Trophoblast cell (in vitro differentiated cells and primary cell): Measurements from ENCODE around the gene EVI5L.

Experiments
- DNase-seq, 2 donors: peaks; one replicate each; pipeline ENCODE4 v3.0.0-alpha.2; 2016
- H2AFZ ChIP-seq: 2 replicates; pipeline ENCODE4 v1.6.1; 2013; ENCODE audit warnings: low read length, moderate library complexity, mild to moderate bottlenecking; ENCODE audit not compliant: insufficient read depth, poor library complexity
- H2AK5ac ChIP-seq: 2 replicates; pipeline ENCODE4 v1.6.1; 2013; ENCODE audit warnings: mild to moderate bottlenecking, low read length
- H2BK120ac ChIP-seq: 2 replicates; pipeline ENCODE4 v1.6.1; 2013; ENCODE audit warnings: low read length, mild to moderate bottlenecking, moderate library complexity; ENCODE audit not compliant: insufficient read depth, poor library complexity
- H2BK12ac ChIP-seq: 2 replicates; pipeline ENCODE4 v1.6.1; 2013; ENCODE audit warnings: mild to moderate bottlenecking, low read length, moderate library complexity
- H2BK5ac ChIP-seq: 2 replicates; pipeline ENCODE4 v1.6.1; 2013; ENCODE audit warnings: low read length, low read depth, moderate library complexity, mild to moderate bottlenecking; ENCODE audit not compliant: poor library complexity
- H3K14ac ChIP-seq: 2 replicates; pipeline ENCODE4 v1.6.1; 2013; ENCODE audit warnings: mild to moderate bottlenecking, low read length
- H3K18ac ChIP-seq: 2 replicates; pipeline ENCODE4 v1.6.1; 2013; ENCODE audit warnings: mild to moderate bottlenecking, low read length
- H3K23ac ChIP-seq: 2 replicates; pipeline ENCODE4 v1.6.1; 2013; ENCODE audit warnings: low read length
- H3K27ac ChIP-seq: 2 replicates; pipeline ENCODE4 v1.5.1; 2013; ENCODE audit warnings: low read depth, mild to moderate bottlenecking, inconsistent platforms, low read length, moderate library complexity
- H3K27me3 ChIP-seq: 2 replicates; pipeline ENCODE4 v1.6.1; 2013; ENCODE audit warnings: inconsistent platforms, mild to moderate bottlenecking, low read length, moderate library complexity; ENCODE audit not compliant: insufficient read depth
- H3K36me3 ChIP-seq, 2 experiments: 1 replicate in 1 of 2; 2 replicates in 1 of 2; pipeline ENCODE4 v1.6.1; 2013; ENCODE audit warnings: low read length in 2 of 2, mild to moderate bottlenecking in 2 of 2, moderate library complexity in 1 of 2; ENCODE audit not compliant: insufficient read depth in 2 of 2, control insufficient read depth in 1 of 2
- H3K4ac ChIP-seq: 2 replicates; pipeline ENCODE4 v1.6.1; 2013; ENCODE audit warnings: low read depth, mild to moderate bottlenecking, low read length, moderate library complexity
- H3K4me1 ChIP-seq, 2 experiments: 1 replicate in 1 of 2; 2 replicates in 1 of 2; pipeline ENCODE4 v1.6.1; 2013; ENCODE audit warnings: low read length in 2 of 2, mild to moderate bottlenecking in 2 of 2, moderate library complexity in 1 of 2; ENCODE audit not compliant: insufficient read depth in 2 of 2, control insufficient read depth in 1 of 2
- H3K4me2 ChIP-seq: 2 replicates; pipeline ENCODE4 v1.6.1; 2013; ENCODE audit warnings: inconsistent platforms, mild to moderate bottlenecking, low read length, moderate library complexity
- H3K4me3 ChIP-seq: 2 replicates; pipeline ENCODE4 v1.5.1; 2013; ENCODE audit warnings: mild to moderate bottlenecking, low read depth, low read length, inconsistent platforms
- H3K79me1 ChIP-seq: one replicate; pipeline ENCODE4 v1.6.1; 2013; ENCODE audit warnings: low read length
- H3K79me2 ChIP-seq: 2 replicates; pipeline ENCODE4 v1.6.1; 2013; ENCODE audit warnings: low read length, mild to moderate bottlenecking; ENCODE audit not compliant: control insufficient read depth, insufficient read depth, poor library complexity
- H3K9ac ChIP-seq: 2 replicates; pipeline ENCODE4 v1.6.1; 2013; ENCODE audit warnings: mild to moderate bottlenecking, low read length
- H3K9me3 ChIP-seq: 2 replicates; pipeline ENCODE4 v1.6.1; 2013; ENCODE audit warnings: low read depth, mild to moderate bottlenecking, control low read depth, inconsistent platforms, low read length; ENCODE audit not compliant: insufficient read depth
- H4K12ac ChIP-seq: 2 replicates; pipeline ENCODE4 v1.6.1; 2013; ENCODE audit warnings: low read depth, mild to moderate bottlenecking, low read length, moderate library complexity
- H4K8ac ChIP-seq: 2 replicates; pipeline ENCODE4 v1.6.1; 2013; ENCODE audit warnings: low read depth, mild to moderate bottlenecking, low read length, moderate library complexity
- H4K91ac ChIP-seq: one replicate; pipeline ENCODE4 v1.6.1; 2013; ENCODE audit warnings: low read depth, mild to moderate bottlenecking, low read length, moderate library complexity
- WGBS: extraction: QIAGEN DNeasy Blood & Tissue Kit; methylation state at CpG from one replicate; pipeline ENCODE4 v1.1.7; 2013; ENCODE audit warnings: missing lambda C conversion rate; ENCODE audit not compliant: insufficient read length, insufficient coverage; ENCODE audit errors: extremely low coverage; 5-methylcytosine and 5-hydroxymethylcytosine counted together

EVI5L gene

DNA sequence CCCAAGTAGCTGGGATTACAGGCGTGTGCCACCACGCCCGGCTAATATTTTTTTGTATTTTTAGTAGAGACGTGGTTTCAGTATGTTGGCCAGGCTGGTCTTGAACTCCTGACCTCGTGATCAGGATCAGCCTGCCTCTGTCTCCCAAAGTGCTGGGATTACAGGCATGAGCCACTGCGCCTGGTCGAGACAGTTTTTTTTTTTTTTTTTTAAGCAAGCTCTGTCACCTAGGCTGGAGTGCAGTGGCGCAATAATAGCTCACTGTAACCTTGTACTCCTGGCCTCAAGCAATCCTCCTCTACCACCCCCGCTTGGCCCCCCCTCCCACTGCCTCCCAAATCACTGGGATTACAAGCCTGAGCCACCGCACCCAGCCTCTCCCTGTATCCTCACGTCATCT lies 67.3 kb downstream of the EVI5L start:
- Histone ChIP-seq H3K36me3 (no peaks in the 10 kb centered on the region), H2BK12ac (no peak overlapping the region), H3K4ac (no peak overlapping the region), H4K91ac (no peak overlapping the region), H4K8ac (no peak overlapping the region), H2AK5ac (no peak overlapping the region), H3K14ac (no peak overlapping the region), H4K12ac (no peak overlapping the region), H2AFZ (no peak overlapping the region), H3K18ac (no peak overlapping the region), H3K27me3 (no peaks in the 10 kb centered on the region), H3K4me2 (no peak overlapping the region), H3K27ac (no peak overlapping the region), H3K79me1 (no peaks in the 10 kb centered on the region), H3K23ac (no peak overlapping the region), H2BK5ac (no peak overlapping the region), H3K4me3 (no peak overlapping the region), H3K9ac (no peak overlapping the region), H3K9me3 (no peaks in the 10 kb centered on the region), H3K4me1 (peaks cover 10 to 11% of the 10 kb centered on the region in 2 experiments), H2BK120ac (no peak overlapping the region), H3K79me2 (no peaks in the 10 kb centered on the region)
- no CpG with 5 or more reads among the region's 11 CpGs for WGBS
- DNase-seq: no peak

DNA sequence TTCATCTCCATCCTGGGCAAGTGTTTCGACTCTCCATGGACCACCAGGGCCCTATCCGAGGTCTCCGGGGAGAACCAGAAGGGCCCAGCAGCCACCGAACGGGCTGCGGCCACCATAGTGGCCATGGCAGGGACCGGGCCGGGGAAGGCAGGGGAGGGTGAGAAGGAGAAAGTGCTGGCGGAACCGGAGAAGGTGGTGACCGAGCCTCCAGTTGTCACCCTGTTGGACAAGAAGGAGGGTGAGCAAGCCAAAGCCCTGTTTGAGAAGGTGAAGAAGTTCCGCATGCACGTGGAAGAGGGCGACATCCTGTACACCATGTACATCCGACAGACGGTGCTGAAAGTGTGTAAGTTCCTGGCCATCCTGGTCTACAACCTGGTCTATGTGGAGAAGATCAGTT lies 68.9 kb downstream of the EVI5L start:
- Histone ChIP-seq H2AK5ac (no peak overlapping the region), H4K12ac (no peak overlapping the region), H3K9ac (no peak overlapping the region), H4K91ac (no peak overlapping the region), H3K4me3 (no peak overlapping the region), H3K27ac (no peak overlapping the region), H3K23ac (no peak overlapping the region), H3K79me2 (peaks cover 7% of the 10 kb centered on the region), H2BK120ac (no peak overlapping the region), H3K18ac (no peak overlapping the region), H2BK5ac (no peak overlapping the region), H3K4me2 (no peak overlapping the region), H3K27me3 (no peaks in the 10 kb centered on the region), H3K4me1 (peaks cover 17 to 19% of the 10 kb centered on the region in 2 experiments), H2BK12ac (no peak overlapping the region), H3K4ac (no peak overlapping the region), H2AFZ (no peak overlapping the region), H3K9me3 (peaks cover 2% of the 10 kb centered on the region), H3K14ac (no peak overlapping the region), H3K79me1 (peaks cover 9% of the 10 kb centered on the region), H4K8ac (no peak overlapping the region), H3K36me3 (no peaks in the 10 kb centered on the region)
- whole genome bisulfite sequencing: no CpG with 5 or more reads among the region's 16 CpGs
- no peak for DNase-seq

DNA sequence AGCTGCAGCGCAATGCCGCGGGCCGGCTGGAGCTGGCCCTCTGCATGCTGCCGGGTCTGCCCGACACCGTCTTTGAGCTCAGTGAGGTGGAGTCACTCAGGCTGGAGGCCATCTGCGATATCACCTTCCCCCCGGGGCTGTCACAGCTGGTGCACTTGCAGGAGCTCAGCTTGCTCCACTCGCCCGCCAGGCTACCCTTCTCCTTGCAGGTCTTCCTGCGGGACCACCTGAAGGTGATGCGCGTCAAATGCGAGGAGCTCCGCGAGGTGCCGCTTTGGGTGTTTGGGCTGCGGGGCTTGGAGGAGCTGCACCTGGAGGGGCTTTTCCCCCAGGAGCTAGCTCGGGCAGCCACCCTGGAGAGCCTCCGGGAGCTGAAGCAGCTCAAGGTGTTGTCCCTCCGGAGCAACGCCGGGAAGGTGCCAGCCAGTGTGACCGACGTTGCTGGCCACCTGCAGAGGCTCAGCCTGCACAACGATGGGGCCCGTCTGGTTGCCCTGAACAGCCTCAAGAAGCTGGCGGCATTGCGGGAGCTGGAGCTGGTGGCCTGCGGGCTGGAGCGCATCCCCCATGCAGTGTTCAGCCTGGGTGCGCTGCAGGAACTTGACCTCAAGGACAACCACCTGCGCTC lies 69.8 kb downstream of the EVI5L start:
- no peak overlapping the region for H2BK12ac ChIP-seq
- no peak overlapping the region for H2AFZ ChIP-seq
- no peaks in the 10 kb centered on the region for H3K36me3 ChIP-seq
- H3K18ac ChIP-seq: no peak overlapping the region
- H3K9ac ChIP-seq: no peak overlapping the region
- H3K4me1 ChIP-seq: peaks cover 18 to 20% of the 10 kb centered on the region in 2 experiments
- H3K79me2 ChIP-seq: peaks cover 15% of the 10 kb centered on the region
- H2AK5ac ChIP-seq: no peak overlapping the region
- no peak overlapping the region for H4K12ac ChIP-seq
- DNase-seq: no peak
- no peak overlapping the region for H3K23ac ChIP-seq
- no peak overlapping the region for H3K4me3 ChIP-seq
- H4K91ac ChIP-seq: no peak overlapping the region
- no peak overlapping the region for H2BK120ac ChIP-seq
- no peak overlapping the region for H4K8ac ChIP-seq
- H3K27me3 ChIP-seq: no peaks in the 10 kb centered on the region
- peaks cover 16% of the 10 kb centered on the region for H3K79me1 ChIP-seq
- no CpG with 5 or more reads among the region's 34 CpGs for WGBS
- no peak overlapping the region for H3K14ac ChIP-seq
- H3K27ac ChIP-seq: no peak overlapping the region
- H3K4me2 ChIP-seq: no peak overlapping the region
- H2BK5ac ChIP-seq: no peak overlapping the region
- peaks cover 2% of the 10 kb centered on the region for H3K9me3 ChIP-seq
- H3K4ac ChIP-seq: no peak overlapping the region

DNA sequence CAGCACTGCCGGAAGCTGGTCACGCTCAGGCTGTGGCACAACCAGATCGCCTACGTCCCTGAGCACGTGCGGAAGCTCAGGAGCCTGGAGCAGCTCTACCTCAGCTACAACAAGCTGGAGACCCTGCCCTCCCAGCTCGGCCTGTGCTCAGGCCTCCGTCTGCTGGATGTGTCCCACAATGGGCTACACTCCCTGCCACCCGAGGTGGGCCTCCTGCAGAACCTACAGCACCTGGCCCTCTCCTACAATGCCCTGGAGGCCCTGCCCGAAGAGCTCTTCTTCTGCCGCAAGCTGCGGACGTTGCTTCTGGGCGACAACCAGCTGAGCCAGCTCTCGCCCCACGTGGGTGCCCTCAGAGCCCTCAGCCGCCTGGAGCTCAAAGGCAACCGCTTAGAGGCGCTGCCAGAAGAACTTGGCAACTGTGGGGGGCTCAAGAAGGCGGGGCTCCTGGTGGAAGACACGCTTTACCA lies 70.4 kb downstream of the EVI5L start:
- H3K4me3 ChIP-seq: no peak overlapping the region

More for the DNA sequence above, 70.4 kb downstream of the EVI5L start:
- Histone ChIP-seq H3K27me3 (no peaks in the 10 kb centered on the region), H4K91ac (no peak overlapping the region), H3K79me1 (peaks cover 16% of the 10 kb centered on the region), H3K4me2 (no peak overlapping the region), H3K14ac (no peak overlapping the region), H3K36me3 (no peaks in the 10 kb centered on the region), H2BK5ac (no peak overlapping the region), H3K18ac (no peak overlapping the region), H3K9me3 (peaks cover 2% of the 10 kb centered on the region), H3K4me1 (peaks cover 15% of the 10 kb centered on the region in 2 experiments), H3K27ac (no peak overlapping the region), H2AK5ac (no peak overlapping the region), H3K79me2 (peaks cover 17% of the 10 kb centered on the region), H4K8ac (no peak overlapping the region), H3K23ac (no peak overlapping the region), H4K12ac (no peak overlapping the region), H3K9ac (no peak overlapping the region), H2AFZ (no peak overlapping the region), H2BK120ac (no peak overlapping the region), H2BK12ac (no peak overlapping the region), H3K4ac (no peak overlapping the region)
- DNase-seq: no peak
- no CpG with 5 or more reads among the region's 21 CpGs for WGBS
